ENCODE measurements around the gene MATR3.
"Not testable (repeated sequence)": the region's sequence is repeated elsewhere in the genome, so short reads cannot be mapped to it uniquely, and the experiment has no call there.

MATR3 gene

GRCh38 chr5:139297439-139298133, 4.0 kb downstream of the MATR3 start:
- no peak for DNase-seq (ENCODE audit: low read depth in 3 of 3)

- no peak for DNase-seq (ENCODE audit: low read depth in 3 of 3)
Observed at GRCh38 chr5:139298242-139298641, 4.7 kb downstream of the MATR3 start.

- DNase-seq (ENCODE audit: low read depth in 3 of 3): no peak
Observed at GRCh38 chr5:139299486-139299885, 5.9 kb downstream of the MATR3 start.

- DNase-seq (ENCODE audit: low read depth in 3 of 3): no peak
Observed at GRCh38 chr5:139301808-139302499, 8.4 kb downstream of the MATR3 start.

GRCh38 chr5:139304391-139305324, 11.1 kb downstream of the MATR3 start:
- no peak for DNase-seq (ENCODE audit: low read depth in 3 of 3)

- DNase-seq (ENCODE audit: low read depth in 3 of 3): no peak
Observed at GRCh38 chr5:139306197-139306596, 12.7 kb downstream of the MATR3 start.

GRCh38 chr5:139306628-139307379, 13.3 kb downstream of the MATR3 start:
- no peak for DNase-seq (ENCODE audit: low read depth in 3 of 3)

- no peak for DNase-seq (ENCODE audit: low read depth in 3 of 3)
Observed at GRCh38 chr5:139308797-139309196, 15.3 kb downstream of the MATR3 start.

- not testable (repeated sequence) for DNase-seq (ENCODE audit: low read depth in 3 of 3)
Observed at GRCh38 chr5:139310715-139311186, 17.2 kb downstream of the MATR3 start.

GRCh38 chr5:139312075-139312474, 18.5 kb downstream of the MATR3 start:
- DNase-seq (ENCODE audit: low read depth in 3 of 3): no peak

- no peak for DNase-seq (ENCODE audit: low read depth in 3 of 3)
Observed at GRCh38 chr5:139314276-139314675, 20.7 kb downstream of the MATR3 start.

- DNase-seq (ENCODE audit: low read depth in 3 of 3): no peak
Observed at GRCh38 chr5:139315056-139315615, 21.6 kb downstream of the MATR3 start.

- no peak for DNase-seq (ENCODE audit: low read depth in 3 of 3)
Observed at GRCh38 chr5:139335811-139336210, 42.3 kb downstream of the MATR3 start.

- DNase-seq (ENCODE audit: low read depth in 3 of 3): no peak
Observed at GRCh38 chr5:139340051-139340450, 46.5 kb downstream of the MATR3 start.

GRCh38 chr5:139341187-139341688, 47.7 kb downstream of the MATR3 start:
- no peak for DNase-seq (ENCODE audit: low read depth in 3 of 3)

- DNase-seq (ENCODE audit: low read depth in 3 of 3): peak; percentile 92 to 98 (median 97)
Observed at GRCh38 chr5:139341689-139342422, 48.3 kb downstream of the MATR3 start, which contains the start of gene PAIP2. Gene PAIP2, plus strand, starts transcription at chr5:139341854. Its CDS starts 21,931 bp downstream, at chr5:139363785.

- no peak for DNase-seq (ENCODE audit: low read depth in 3 of 3)
Observed at GRCh38 chr5:139342423-139342723, 48.8 kb downstream of the MATR3 start.

- DNase-seq (ENCODE audit: low read depth in 3 of 3): no peak
Observed at GRCh38 chr5:139343476-139343875, 49.9 kb downstream of the MATR3 start.

GRCh38 chr5:139344177-139344576, 50.6 kb downstream of the MATR3 start:
- no peak for DNase-seq (ENCODE audit: low read depth in 3 of 3)

- not testable (repeated sequence) for DNase-seq (ENCODE audit: low read depth in 3 of 3)
Observed at GRCh38 chr5:139345442-139345841, 51.9 kb downstream of the MATR3 start.

Measured in stimulated activated CD4-positive, alpha-beta T cell treated with anti-CD3 and anti-CD28 coated beads, TNF-alpha, amount 100 ng/mL, for 24 hours (primary cell).